GM21526 (cell line): ENCODE results near the gene CROCC2.

Experiments
- ATAC-seq: cut with Tn5 transposase; IDR thresholded peaks from one replicate; pipeline ENCODE4 v1.9.1; 2021; ENCODE audit warnings: moderate library complexity; ENCODE audit not compliant: unreplicated experiment, low FRiP score

CROCC2 gene

GRCh38 chr2:241008711-241009121 is 102.6 kb downstream of the CROCC2 start:
- ATAC-seq: no peak

- ATAC-seq: no peak
Measured at GRCh38 chr2:241009191-241009590, 103.1 kb downstream of the CROCC2 start.

- no peak for ATAC-seq
Measured at GRCh38 chr2:241009601-241010530, 103.7 kb downstream of the CROCC2 start.

- no peak for ATAC-seq
Measured at GRCh38 chr2:241010531-241011295, 104.6 kb downstream of the CROCC2 start.

GRCh38 chr2:241011296-241011600 is 105.1 kb downstream of the CROCC2 start:
- ATAC-seq: no peak

GRCh38 chr2:241011751-241012510 is 105.8 kb downstream of the CROCC2 start:
- ATAC-seq: no peak

GRCh38 chr2:241014224-241014623 is 108.1 kb downstream of the CROCC2 start:
- no peak for ATAC-seq

GRCh38 chr2:241014764-241015163 is 108.6 kb downstream of the CROCC2 start:
- no peak for ATAC-seq

- ATAC-seq: no peak
Measured at GRCh38 chr2:241015439-241015838, 109.3 kb downstream of the CROCC2 start.

- ATAC-seq: no peak
Measured at GRCh38 chr2:241017228-241017940, 111.2 kb downstream of the CROCC2 start.

GRCh38 chr2:241018051-241018891 is 112.1 kb downstream of the CROCC2 start:
- ATAC-seq: no peak

GRCh38 chr2:241019441-241020139 is 113.5 kb downstream of the CROCC2 start:
- no peak for ATAC-seq

GRCh38 chr2:241020201-241020600 is 114.1 kb downstream of the CROCC2 start:
- ATAC-seq: no peak

- ATAC-seq: no peak
Measured at GRCh38 chr2:241020629-241021190, 114.6 kb downstream of the CROCC2 start.

- no peak for ATAC-seq
Measured at GRCh38 chr2:241025639-241026038, 119.5 kb downstream of the CROCC2 start.

GRCh38 chr2:241029599-241030332 is 123.6 kb downstream of the CROCC2 start:
- no peak for ATAC-seq

GRCh38 chr2:241030333-241030680 is 124.2 kb downstream of the CROCC2 start:
- no peak for ATAC-seq

GRCh38 chr2:241030883-241031282 is 124.7 kb downstream of the CROCC2 start:
- no peak for ATAC-seq
